Neural cell (in vitro differentiated cells): ENCODE measurements around the gene RFNG.

Experiments
- EP300 ChIP-seq: fragments of 450-650 bp; conservative IDR thresholded peaks from 2 replicates; pipeline ENCODE4 v1.6.1; 2014; ENCODE audit warnings: antibody characterized with exemption, mild to moderate bottlenecking, moderate library complexity; ENCODE audit not compliant: poor library complexity, severe bottlenecking
- EZH2 ChIP-seq: fragments of 200-600, 300-800 bp; shearing (Covaris generic), sonication (generic); IDR thresholded peaks from 2 replicates; pipeline ENCODE4 v1.6.1; 2014; ENCODE audit warnings: antibody characterized with exemption, low read length, borderline replicate concordance, mild to moderate bottlenecking; ENCODE audit not compliant: insufficient read depth, poor library complexity, severe bottlenecking
- MXI1 ChIP-seq: fragments of 450-650 bp; conservative IDR thresholded peaks from 2 replicates; pipeline ENCODE4 v1.6.1; 2014; ENCODE audit warnings: antibody characterized with exemption, mild to moderate bottlenecking; ENCODE audit not compliant: poor library complexity, severe bottlenecking
- POLR2AphosphoS5 ChIP-seq: IDR thresholded peaks from 2 replicates; pipeline ENCODE4 v1.6.1; 2012
- RAD21 ChIP-seq: fragments of 450-650 bp; conservative IDR thresholded peaks from 2 replicates; pipeline ENCODE4 v1.6.1; 2014; ENCODE audit warnings: antibody characterized with exemption, mild to moderate bottlenecking, moderate library complexity
- SMC3 ChIP-seq: fragments of 450-650 bp; conservative IDR thresholded peaks from 2 replicates; pipeline ENCODE4 v1.6.1; 2014; ENCODE audit warnings: antibody characterized with exemption, mild to moderate bottlenecking, moderate library complexity; ENCODE audit not compliant: poor library complexity
- TAF1 ChIP-seq: IDR thresholded peaks from 2 replicates; pipeline ENCODE4 v1.6.1; 2012; ENCODE audit warnings: low read depth
- TF ChIP-seq, protein P1 (sequence below): fragments of 450-650 bp; IDR thresholded peaks from 2 replicates; pipeline ENCODE4 v1.5.1; 2014; ENCODE audit warnings: antibody characterized with exemption, mild to moderate bottlenecking, moderate library complexity; ENCODE audit not compliant: poor library complexity, severe bottlenecking
- TF ChIP-seq, protein P2 (sequence below): IDR thresholded peaks from 2 replicates; pipeline ENCODE4 v1.6.1; 2012; ENCODE audit warnings: borderline replicate concordance

DNA sequence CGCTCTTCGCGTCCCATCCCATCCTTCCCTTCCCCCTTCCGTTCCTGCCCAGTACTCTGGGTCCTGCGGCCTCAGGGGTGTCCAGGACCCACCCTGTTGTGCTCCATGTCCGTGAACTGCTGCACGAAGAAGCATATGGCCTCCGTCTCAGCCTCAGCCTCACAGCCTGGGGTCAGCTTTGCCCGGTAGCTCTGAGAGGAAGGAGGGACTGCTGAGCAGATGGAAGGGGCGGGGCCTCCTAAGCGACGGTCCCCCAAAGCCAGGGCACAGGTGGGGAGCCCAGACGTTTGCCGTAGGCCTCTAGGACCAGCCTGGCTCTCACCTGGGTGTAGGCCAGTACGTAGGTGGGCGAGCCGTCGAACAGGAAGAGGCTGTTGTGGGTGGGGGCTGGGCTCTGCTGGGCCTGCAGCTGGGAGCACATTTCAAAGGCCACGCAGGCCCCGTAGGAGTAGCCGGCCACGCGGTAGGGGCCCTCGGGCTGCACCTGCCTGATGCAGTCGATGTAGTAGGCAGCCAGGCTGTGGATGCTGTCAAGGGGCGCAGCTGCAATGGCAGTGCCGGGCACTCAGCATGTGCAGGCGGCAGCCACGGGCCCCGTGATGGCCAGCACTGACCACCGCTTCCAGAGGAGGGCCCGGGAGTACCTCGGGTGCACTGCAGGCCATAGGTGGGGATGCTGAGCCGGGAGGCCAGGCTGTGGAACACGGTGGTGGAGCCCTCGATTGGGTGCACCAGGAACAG is 28.6 kb upstream of the RFNG start:
- TF ChIP-seq, protein P1, sequence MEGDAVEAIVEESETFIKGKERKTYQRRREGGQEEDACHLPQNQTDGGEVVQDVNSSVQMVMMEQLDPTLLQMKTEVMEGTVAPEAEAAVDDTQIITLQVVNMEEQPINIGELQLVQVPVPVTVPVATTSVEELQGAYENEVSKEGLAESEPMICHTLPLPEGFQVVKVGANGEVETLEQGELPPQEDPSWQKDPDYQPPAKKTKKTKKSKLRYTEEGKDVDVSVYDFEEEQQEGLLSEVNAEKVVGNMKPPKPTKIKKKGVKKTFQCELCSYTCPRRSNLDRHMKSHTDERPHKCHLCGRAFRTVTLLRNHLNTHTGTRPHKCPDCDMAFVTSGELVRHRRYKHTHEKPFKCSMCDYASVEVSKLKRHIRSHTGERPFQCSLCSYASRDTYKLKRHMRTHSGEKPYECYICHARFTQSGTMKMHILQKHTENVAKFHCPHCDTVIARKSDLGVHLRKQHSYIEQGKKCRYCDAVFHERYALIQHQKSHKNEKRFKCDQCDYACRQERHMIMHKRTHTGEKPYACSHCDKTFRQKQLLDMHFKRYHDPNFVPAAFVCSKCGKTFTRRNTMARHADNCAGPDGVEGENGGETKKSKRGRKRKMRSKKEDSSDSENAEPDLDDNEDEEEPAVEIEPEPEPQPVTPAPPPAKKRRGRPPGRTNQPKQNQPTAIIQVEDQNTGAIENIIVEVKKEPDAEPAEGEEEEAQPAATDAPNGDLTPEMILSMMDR: no peak
- no peak for TF ChIP-seq EP300
- TF ChIP-seq SMC3: no peak
- no peak for TF ChIP-seq POLR2AphosphoS5
- no peak for TF ChIP-seq EZH2
- TF ChIP-seq, protein P2, sequence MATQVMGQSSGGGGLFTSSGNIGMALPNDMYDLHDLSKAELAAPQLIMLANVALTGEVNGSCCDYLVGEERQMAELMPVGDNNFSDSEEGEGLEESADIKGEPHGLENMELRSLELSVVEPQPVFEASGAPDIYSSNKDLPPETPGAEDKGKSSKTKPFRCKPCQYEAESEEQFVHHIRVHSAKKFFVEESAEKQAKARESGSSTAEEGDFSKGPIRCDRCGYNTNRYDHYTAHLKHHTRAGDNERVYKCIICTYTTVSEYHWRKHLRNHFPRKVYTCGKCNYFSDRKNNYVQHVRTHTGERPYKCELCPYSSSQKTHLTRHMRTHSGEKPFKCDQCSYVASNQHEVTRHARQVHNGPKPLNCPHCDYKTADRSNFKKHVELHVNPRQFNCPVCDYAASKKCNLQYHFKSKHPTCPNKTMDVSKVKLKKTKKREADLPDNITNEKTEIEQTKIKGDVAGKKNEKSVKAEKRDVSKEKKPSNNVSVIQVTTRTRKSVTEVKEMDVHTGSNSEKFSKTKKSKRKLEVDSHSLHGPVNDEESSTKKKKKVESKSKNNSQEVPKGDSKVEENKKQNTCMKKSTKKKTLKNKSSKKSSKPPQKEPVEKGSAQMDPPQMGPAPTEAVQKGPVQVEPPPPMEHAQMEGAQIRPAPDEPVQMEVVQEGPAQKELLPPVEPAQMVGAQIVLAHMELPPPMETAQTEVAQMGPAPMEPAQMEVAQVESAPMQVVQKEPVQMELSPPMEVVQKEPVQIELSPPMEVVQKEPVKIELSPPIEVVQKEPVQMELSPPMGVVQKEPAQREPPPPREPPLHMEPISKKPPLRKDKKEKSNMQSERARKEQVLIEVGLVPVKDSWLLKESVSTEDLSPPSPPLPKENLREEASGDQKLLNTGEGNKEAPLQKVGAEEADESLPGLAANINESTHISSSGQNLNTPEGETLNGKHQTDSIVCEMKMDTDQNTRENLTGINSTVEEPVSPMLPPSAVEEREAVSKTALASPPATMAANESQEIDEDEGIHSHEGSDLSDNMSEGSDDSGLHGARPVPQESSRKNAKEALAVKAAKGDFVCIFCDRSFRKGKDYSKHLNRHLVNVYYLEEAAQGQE: no peak
- TF ChIP-seq RAD21: no peak
- no peak for TF ChIP-seq MXI1
- no peak for TF ChIP-seq TAF1
